Ovary (tissue), 9 donors: ENCODE measurements around the gene BMPR2. TPM values are rescaled to one million over a fixed set of nuclear protein-coding genes. Genes with fewer than 3 reads are reported as not detected.

ENCODE experiments used
- DNase-seq, 5 donors: peaks; one replicate each; pipeline ENCODE4 v3.0.0-alpha.2; 2019 to 2020
- H3K27ac ChIP-seq, 2 donors: fragments of 200-600 bp; one replicate each; pipeline versions ENCODE4 v1.5.1 to v1.8.0; 2019 to 2022
- H3K27me3 ChIP-seq: fragments of 200-600 bp; one replicate; pipeline ENCODE4 v1.8.0; 2022
- H3K36me3 ChIP-seq: fragments of 200-600 bp; sonication (generic); one replicate; pipeline ENCODE4 v1.5.1; 2019
- H3K4me1 ChIP-seq: one replicate; pipeline ENCODE4 v1.8.1; 2013; ENCODE audit warnings: mild to moderate bottlenecking, moderate library complexity; ENCODE audit not compliant: insufficient read depth
- H3K4me3 ChIP-seq: fragments of 200-600 bp; sonication (generic); one replicate; pipeline ENCODE4 v1.5.1; 2017
- H3K9me3 ChIP-seq, 2 donors: fragments of 200-600 bp in 1 of 2; sonication (generic) in 1 of 2; one replicate each; pipeline versions ENCODE4 v1.5.1 to v1.8.1; 2013 to 2019; ENCODE audit warnings: mild to moderate bottlenecking in 1 of 2, moderate library complexity in 1 of 2
- EP300 ChIP-seq: sonication (generic); formaldehyde crosslinking; IDR thresholded peaks from one replicate; pipeline ENCODE4 v1.6.1; 2017; ENCODE audit warnings: antibody characterized with exemption
- POLR2A ChIP-seq: fragments of 450-650 bp; IDR thresholded peaks from one replicate; pipeline ENCODE4 v1.6.1; 2017; ENCODE audit warnings: antibody characterized with exemption, mild to moderate bottlenecking, moderate library complexity
- WGBS, 3 donors: extraction: QIAGEN DNeasy Blood & Tissue Kit in 1 of 3; methylation state at CpG; one replicate each; pipeline versions ENCODE4 v1.1.5 to v1.1.7; 2013 to 2017; 5-methylcytosine and 5-hydroxymethylcytosine counted together
- intact Hi-C, 4 donors: fragments of 100-400 bp; cut with DNase I; formaldehyde crosslinking; loops; one replicate each; pipeline versions ENCODE4 v1.11.0 to v1.15.1; 2022 to 2023
- polyA plus RNA-seq, 2 donors: library from polyadenylated mRNA; stranded (reverse); fragments of 200-250 nt in 1 of 2; fragments of 350-450 nt in 1 of 2; fragmentation: Illumina TruSeq in 1 of 2; extraction: RNeasy Lipid Tissue Mini Kit (QIAGEN cat#74804) in 1 of 2; gene quantifications; one replicate each; pipeline ENCODE4 v1.2.3, GENCODE V29; 2013 to 2014
- total RNA-seq, 7 donors: library from RNA; depleted of rRNA in 2 of 7; stranded (reverse); fragments of >200 nt in 2 of 7; fragmentation: NEBNext Ultra II Directional in 3 of 7; extraction: Animal tissue kit (Norgen Biotek cat#: 25700) in 3 of 7; gene quantifications; one replicate each; pipeline versions ENCODE4 v1.1.0 to v1.2.4, GENCODE V29; 2016 to 2023
- TF ChIP-seq, protein P1 (sequence below), 3 donors: fragments of 450-650 bp in 2 of 3; fragments of 200-600 bp in 1 of 3; IDR thresholded peaks; one replicate each; pipeline versions ENCODE4 v1.5.1 to v1.8.0; 2016 to 2022; ENCODE audit warnings: antibody characterized with exemption in 3 of 3, mild to moderate bottlenecking in 1 of 3
- donor health status: DM: no; HTN: no; CAD: no; lungs with moderate emphysema.
- donor health status: DM: no; HTN: no; CAD: no.
- donor health status: Bipolar disorder and iron deficiency.
- donor health status: DM: yes; HTN: yes; CAD: no.
- donor health status: DM: no; HTN: no; CAD: no.
- donor health status: DM: yes; HTN: yes; CAD: no.

BMPR2 gene
- total and polyA plus RNA-seq, 9 donors: 14.5 to 55.5 (median 45.1) TPM

DNA sequence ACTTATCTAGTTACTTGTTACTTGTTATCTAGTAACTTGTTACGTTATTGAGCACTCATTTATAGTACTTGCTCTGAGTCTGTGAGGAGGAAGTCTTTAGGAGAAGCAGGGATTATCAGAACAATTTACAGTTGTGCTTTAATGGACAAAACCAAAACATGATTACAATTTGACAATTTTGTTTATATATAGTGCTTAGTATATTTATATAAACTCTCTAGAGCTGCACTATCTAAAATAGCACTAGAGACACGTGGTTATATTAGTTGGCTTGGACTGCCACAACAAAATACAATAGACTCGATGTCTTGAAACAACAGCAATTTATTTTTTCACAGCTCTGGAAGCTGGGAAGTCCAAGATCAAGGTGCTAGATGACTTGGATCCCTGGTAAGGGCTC is 78.4 kb downstream of the BMPR2 start:
- Histone ChIP-seq H3K9me3 (no peaks in the 10 kb centered on the region), H3K27ac (no peak overlapping the region), H3K27me3 (no peaks in the 10 kb centered on the region), H3K36me3 (no peaks in the 10 kb centered on the region), H3K4me1 (peaks cover 8% of the 10 kb centered on the region), H3K4me3 (no peak overlapping the region)
- 22 to 66% (median 45%) methylated on average over 3 of the region's 3 CpGs for WGBS, 3 donors
- TF ChIP-seq POLR2A (no peak), EP300 (no peak)
- TF ChIP-seq, protein P1, sequence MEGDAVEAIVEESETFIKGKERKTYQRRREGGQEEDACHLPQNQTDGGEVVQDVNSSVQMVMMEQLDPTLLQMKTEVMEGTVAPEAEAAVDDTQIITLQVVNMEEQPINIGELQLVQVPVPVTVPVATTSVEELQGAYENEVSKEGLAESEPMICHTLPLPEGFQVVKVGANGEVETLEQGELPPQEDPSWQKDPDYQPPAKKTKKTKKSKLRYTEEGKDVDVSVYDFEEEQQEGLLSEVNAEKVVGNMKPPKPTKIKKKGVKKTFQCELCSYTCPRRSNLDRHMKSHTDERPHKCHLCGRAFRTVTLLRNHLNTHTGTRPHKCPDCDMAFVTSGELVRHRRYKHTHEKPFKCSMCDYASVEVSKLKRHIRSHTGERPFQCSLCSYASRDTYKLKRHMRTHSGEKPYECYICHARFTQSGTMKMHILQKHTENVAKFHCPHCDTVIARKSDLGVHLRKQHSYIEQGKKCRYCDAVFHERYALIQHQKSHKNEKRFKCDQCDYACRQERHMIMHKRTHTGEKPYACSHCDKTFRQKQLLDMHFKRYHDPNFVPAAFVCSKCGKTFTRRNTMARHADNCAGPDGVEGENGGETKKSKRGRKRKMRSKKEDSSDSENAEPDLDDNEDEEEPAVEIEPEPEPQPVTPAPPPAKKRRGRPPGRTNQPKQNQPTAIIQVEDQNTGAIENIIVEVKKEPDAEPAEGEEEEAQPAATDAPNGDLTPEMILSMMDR (IDR thresholded peaks at IDR 0.05): no peak
- intact Hi-C loops: no loop called here
- no peak for DNase-seq

- intact Hi-C loops: no loop called here
- H3K27ac ChIP-seq: no peak overlapping the region
- no peaks in the 10 kb centered on the region for H3K36me3 ChIP-seq
- DNase-seq: no peak
- WGBS, 3 donors: 95 to 98% (median 98%) methylated on average over 1 of the region's 1 CpG
- peaks cover 4% of the 10 kb centered on the region for H3K4me1 ChIP-seq
- no peaks in the 10 kb centered on the region for H3K9me3 ChIP-seq
- no peak overlapping the region for H3K4me3 ChIP-seq
- no peaks in the 10 kb centered on the region for H3K27me3 ChIP-seq
- no peak for TF ChIP-seq POLR2A
- no peak for TF ChIP-seq EP300
- TF ChIP-seq, protein P1 (IDR thresholded peaks at IDR 0.05): no peak
These were observed 79.0 kb downstream of the BMPR2 start for GRCh38 chr2:202455114-202455513.

GRCh38 chr2:202460119-202460518 is 84.0 kb downstream of the BMPR2 start:
- no peaks in the 10 kb centered on the region for H3K27me3 ChIP-seq
- no peak for DNase-seq
- no peaks in the 10 kb centered on the region for H3K36me3 ChIP-seq
- TF ChIP-seq POLR2A: no peak
- TF ChIP-seq, protein P1 (IDR thresholded peaks at IDR 0.05): no peak
- no peak for TF ChIP-seq EP300
- intact Hi-C loops: no loop called here
- peaks cover 2% of the 10 kb centered on the region for H3K4me1 ChIP-seq
- 95 to 99% (median 96%) methylated on average over 2 of the region's 2 CpGs for WGBS, 3 donors
- H3K4me3 ChIP-seq: no peak overlapping the region
- no peak overlapping the region for H3K27ac ChIP-seq
- no peaks in the 10 kb centered on the region for H3K9me3 ChIP-seq

- Histone ChIP-seq H3K4me3 (no peak overlapping the region), H3K4me1 (peaks cover 2% of the 10 kb centered on the region), H3K9me3 (no peaks in the 10 kb centered on the region), H3K27ac (no peak overlapping the region), H3K36me3 (no peaks in the 10 kb centered on the region), H3K27me3 (no peaks in the 10 kb centered on the region)
- DNase-seq: no peak
- 25 to 26% (median 25%) methylated on average over 1 of the region's 1 CpG for WGBS, 3 donors
- TF ChIP-seq EP300: no peak
- no peak for TF ChIP-seq POLR2A
- TF ChIP-seq, protein P1 (IDR thresholded peaks at IDR 0.05): no peak
- intact Hi-C loops: no loop called here
These were observed 103.0 kb downstream of the BMPR2 start for GRCh38 chr2:202479090-202479489.
